HG02798 (cell line): ENCODE results near the gene CLIC2.
"Not testable (repeated sequence)": the region's sequence is repeated elsewhere in the genome, so short reads cannot be mapped to it uniquely, and the experiment has no call there.

Experiments
- ATAC-seq: cut with Tn5 transposase; IDR thresholded peaks from one replicate; pipeline ENCODE4 v1.9.1; 2021; ENCODE audit warnings: mild to moderate bottlenecking; ENCODE audit not compliant: unreplicated experiment, poor library complexity

Gene CLIC2

GRCh38 chrX:155334486-155335336 is at the start of gene CLIC2:
CLIC2 (minus strand) TSS chrX:155334614; CDS start chrX:155334427, 187 bp downstream.
- ATAC-seq = peak; percentile 68

- peak; percentile 39 for ATAC-seq
These were observed 48.1 kb upstream of the CLIC2 start for GRCh38 chrX:155382529-155382967.

GRCh38 chrX:155381843-155382528 is 47.6 kb upstream of the CLIC2 start, which contains the start of gene F8A2:
F8A2 (plus strand) TSS chrX:155382095; CDS start chrX:155382115, 20 bp downstream.
- ATAC-seq = peak; percentile 88

GRCh38 chrX:155379802-155380201 is 45.4 kb upstream of the CLIC2 start:
- not testable (repeated sequence) for ATAC-seq

DNA sequence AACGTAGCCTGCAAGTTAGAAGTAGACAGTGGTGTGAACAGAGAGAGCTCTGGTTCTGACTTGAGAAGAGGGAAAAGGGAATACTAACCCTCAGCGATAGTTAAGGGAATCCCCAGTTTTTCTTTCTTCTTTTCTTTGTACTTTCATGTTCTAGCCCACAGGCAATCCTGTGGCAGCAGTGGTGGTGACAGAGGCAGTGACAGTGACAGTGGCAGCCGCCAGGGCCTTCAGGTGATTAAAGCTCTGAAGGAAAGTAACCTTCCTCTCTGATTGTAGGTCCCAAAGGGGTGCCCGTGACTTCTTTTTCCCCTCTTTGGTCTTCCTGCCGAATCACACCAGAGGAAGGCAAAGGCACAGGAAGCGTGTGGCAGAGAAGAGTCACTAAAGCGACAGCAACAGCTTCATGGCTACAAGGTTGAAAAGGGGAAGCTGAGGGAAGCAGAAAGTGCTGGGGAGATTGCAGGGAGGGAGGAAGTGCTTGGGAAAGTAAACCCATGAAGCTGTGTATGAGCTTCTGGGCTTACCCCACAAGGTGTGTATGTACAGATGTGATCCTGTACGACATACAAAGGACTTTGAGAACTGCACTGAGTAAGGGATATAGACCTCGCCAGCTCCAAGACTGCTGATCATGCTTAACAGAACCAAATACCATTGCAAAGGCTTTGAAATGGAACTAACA is 39.5 kb upstream of the CLIC2 start:
- peak; percentile 72 for ATAC-seq

DNA sequence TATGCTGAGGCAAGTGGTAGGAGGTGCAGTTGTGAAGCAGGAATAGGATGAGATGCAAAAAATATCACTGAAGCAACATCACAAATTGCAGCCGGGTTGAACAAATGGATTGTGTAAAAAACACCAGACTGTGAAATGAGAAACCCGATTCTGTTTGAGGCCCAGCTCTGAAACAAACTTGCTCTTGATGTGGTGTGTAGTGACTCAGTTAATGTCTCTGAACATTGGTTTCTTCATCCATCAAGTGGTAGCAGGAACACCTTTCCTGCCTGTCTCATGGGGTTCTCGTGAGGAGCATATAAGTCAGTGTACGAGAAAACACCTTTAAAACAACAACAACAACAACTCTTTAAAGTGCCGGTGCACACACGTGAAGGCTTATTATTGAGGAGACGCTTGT is 29.3 kb upstream of the CLIC2 start:
- ATAC-seq = not testable (repeated sequence)

GRCh38 chrX:155349448-155349847 is 15.0 kb upstream of the CLIC2 start:
- ATAC-seq = not testable (repeated sequence)

DNA sequence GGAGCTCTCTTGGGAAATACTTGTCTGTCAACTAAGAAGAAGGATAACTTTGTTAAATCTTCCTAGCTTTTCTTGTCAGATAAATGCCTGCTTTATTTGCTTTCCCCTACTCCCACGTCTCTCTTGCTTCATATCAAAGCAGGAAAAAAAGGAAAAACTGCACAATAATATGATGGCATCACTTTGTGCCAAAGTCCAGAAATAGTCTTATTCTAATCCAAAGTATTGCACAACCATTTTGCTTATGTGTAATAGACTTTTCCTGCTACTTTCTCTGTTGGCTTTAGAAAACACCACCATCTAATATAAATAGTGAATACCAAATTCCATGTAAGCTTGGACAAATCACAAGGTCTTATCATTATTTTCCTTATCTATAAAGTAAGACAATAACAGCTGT is 11.3 kb upstream of the CLIC2 start:
- not testable (repeated sequence) for ATAC-seq

DNA sequence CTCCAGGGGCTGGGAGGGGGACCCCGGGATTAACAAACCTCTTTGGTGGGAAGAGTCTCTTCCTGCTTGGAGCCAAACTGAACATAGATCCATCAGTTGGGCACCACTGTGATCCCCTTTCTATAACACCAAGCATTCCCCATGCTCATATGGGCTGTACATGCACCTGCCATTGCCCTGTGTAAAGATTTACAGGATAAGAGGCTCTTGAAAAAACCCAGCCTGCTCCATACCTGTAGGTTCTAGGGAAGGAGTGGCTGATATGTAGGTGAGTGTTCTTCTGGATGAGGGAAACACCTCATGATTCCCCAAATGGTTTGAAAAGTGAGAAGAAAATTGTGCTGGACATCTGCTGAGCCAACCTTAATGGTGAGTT is 911 bp upstream of the CLIC2 start:
- ATAC-seq = not testable (repeated sequence)

GRCh38 chrX:155333544-155334100 is 792 bp downstream of the CLIC2 start:
- ATAC-seq = no peak

DNA sequence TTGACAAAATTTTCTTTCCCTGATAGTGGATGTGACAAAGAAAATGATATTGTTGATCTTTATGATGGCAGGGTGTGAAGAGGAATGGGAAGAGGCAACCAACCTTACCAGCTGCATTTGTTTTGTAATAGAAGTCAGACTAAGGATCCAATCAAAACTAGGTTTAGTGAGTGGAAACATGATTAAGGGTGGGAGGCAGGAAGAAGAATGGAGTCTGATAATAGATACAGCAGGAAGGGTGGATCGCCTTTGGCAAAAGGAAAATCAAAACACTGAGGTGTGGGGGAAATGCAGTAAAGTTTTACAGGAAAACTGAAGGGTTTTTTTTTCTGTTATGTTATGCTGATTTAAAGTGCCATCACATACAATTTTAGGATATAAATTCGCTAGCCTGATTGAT is 3.4 kb downstream of the CLIC2 start:
- no peak for ATAC-seq

DNA sequence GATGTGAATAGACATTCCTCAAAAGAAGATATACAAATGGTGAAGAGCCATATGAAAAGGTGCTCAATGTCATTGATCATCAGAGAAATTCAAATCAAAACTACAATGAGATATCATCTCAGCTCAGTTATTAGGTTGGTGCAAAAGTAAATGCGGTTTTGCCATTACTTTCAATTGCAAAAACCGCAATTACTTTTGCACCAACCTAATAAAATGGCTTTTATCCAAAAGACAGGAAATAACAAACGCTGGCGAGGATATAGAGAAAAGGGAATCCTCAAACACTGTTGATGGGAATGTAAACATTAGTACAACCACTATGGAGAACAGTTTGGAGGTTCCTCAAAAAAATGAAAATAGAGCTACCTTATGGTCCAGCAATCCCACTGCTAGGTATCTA is 5.1 kb downstream of the CLIC2 start:
- ATAC-seq = no peak

DNA sequence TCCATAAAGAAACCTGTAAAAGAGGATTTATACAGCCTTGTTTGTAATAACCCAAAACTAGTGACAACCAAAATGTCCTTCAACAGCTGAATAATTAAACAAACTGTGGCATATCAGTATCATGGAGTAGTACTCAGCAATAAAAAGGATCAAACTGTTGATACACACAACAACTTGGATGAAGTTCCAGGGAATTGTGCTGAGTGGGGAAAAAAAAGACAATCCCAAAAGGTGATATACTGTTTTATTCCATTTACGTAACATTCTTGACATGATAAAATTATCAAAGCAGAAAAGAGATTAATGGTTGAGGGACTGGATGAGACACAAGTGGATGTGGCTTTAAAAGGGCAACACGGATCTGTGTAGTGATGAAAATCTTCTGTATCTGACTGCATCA is 7.8 kb downstream of the CLIC2 start:
- no peak for ATAC-seq

DNA sequence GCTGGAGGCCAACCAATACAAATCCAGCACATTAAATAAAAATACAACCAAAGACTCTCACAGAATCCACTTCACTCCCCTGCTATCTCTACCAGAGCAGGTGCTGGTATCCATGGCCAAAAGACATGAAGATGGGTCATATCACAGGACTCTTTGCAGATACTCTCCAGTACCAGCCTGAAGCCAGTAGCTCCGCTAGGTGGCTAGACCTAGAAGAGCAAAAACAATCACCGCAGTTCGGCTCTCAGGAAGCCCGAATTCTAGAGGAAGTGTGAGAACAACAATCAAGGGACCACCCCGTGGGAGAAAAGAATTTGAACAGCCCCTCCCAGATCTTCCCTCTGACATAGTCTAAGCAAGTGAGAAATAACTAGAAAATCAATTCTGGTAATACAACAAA is 20.2 kb downstream of the CLIC2 start:
- ATAC-seq = no peak

GRCh38 chrX:155313766-155314165 is 20.6 kb downstream of the CLIC2 start:
- no peak for ATAC-seq

DNA sequence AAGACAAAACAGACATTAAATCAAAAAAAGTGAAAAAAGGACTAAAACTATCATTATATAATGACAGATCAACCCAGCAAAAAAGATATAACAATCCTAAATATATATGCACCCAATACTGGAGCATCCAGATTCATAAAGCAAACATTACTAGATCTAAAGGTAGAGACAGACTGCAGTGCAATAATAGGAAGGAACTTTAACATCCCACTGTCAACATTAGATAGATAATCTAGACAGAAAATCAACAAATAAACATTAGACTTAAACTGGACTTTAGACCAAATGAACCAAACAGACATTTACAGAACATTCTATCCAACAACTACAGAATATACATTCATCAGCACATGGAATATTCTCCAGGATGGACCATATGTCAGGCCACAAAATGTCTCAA is 40.6 kb downstream of the CLIC2 start:
- ATAC-seq = no peak

DNA sequence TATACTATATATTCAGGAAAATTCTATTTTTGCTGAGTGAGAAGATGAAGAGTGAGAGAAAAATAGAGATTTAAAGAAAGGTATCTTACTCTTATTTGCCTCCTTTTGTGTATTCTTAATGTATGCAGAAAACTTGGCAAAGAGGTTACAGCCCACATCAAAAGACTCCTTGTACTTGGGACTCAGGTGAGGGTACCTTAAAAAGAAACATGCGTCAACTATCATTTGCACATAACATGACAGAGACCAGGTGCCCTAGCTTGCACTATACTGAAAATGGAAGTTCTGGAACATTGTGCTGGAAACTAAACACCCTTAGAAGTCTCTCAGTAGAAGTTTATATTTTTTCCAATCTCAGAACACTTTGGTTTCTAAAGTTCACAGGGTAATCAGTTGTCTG is 54.5 kb downstream of the CLIC2 start:
- ATAC-seq = no peak

DNA sequence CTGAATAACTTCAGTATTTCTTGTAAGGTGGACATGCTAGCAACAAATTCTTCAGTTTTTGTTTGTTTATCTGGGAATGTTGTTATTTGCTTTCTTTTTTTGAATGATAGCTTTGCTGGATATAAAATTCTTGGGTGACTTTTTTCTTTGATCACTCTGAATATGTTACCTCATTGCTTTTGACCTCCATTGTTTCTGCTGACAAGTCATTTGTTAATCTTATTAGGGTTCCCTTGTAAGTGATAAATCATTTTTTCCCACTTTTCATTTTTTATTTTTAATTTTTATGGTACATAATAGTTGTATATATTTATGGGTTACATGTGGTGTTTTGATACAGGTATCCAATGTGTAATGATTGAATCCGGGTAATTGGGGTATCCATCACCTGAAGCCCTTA is 63.4 kb downstream of the CLIC2 start:
- ATAC-seq = no peak

GRCh38 chrX:155267995-155268394 is 66.4 kb downstream of the CLIC2 start:
- ATAC-seq = not testable (repeated sequence)

DNA sequence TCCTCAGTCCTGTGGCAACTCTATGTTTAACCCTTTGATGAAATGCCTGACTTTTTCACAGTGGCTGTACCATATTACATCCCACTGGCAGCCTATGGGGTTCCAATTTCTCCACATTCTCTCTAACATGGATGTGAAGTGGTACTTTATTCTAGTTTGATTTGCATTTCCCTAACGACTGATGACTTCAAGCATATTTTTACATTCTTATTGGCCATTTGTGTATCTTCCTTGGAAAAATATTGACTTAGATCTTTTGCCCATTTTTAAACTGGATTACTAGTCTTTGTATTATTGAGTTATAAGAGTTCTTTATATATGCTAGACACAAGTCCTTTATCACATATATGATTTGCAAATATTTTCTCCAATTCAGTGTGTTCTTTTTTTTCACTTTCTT is 68.0 kb downstream of the CLIC2 start:
- ATAC-seq = no peak
